Measurements from ENCODE around the gene BTBD9. TPM values are rescaled to one million over a fixed set of nuclear protein-coding genes. Genes with fewer than 3 reads are reported as not detected.
A peak's percentile ranks its signal among the peaks of the same experiment; 100 is the strongest.

Gene BTBD9
- total RNA-seq, 1 donor from 2014 or later: 10.3 TPM

- Mint-ChIP-seq H3K9me3 (ENCODE audit: unreplicated experiment) (no peaks in the 10 kb centered on the region), H3K4me3 (ENCODE audit: unreplicated experiment) (no peak overlapping the region), H3K4me1 (ENCODE audit: low read depth, unreplicated experiment) (peaks cover 46% of the 10 kb centered on the region), H3K36me3 (ENCODE audit: low read depth, unreplicated experiment) (peaks cover 5% of the 10 kb centered on the region), H3K27me3 (ENCODE audit: low read depth, unreplicated experiment) (no peaks in the 10 kb centered on the region), H3K27ac (ENCODE audit: unreplicated experiment) (peak overlapping the region; percentile 80)
- Histone ChIP-seq H4K20me1 (ENCODE audit: insufficient read depth, low read length) (no peaks in the 10 kb centered on the region), H3K4me3 (ENCODE audit: insufficient read depth, low read depth, low read length) (no peak overlapping the region), H3K36me3 (ENCODE audit: insufficient read depth, low read length) (no peaks in the 10 kb centered on the region), H2AFZ (ENCODE audit: low read depth, low read length) (no peak overlapping the region), H3K4me2 (ENCODE audit: low read length) (peak overlapping the region; percentile 18), H3K4me1 (ENCODE audit: insufficient read depth, low read length) (peaks cover 37% of the 10 kb centered on the region), H3K27me3 (ENCODE audit: insufficient read depth, low read length) (no peaks in the 10 kb centered on the region), H3K79me2 (ENCODE audit: insufficient read depth, low read length) (no peaks in the 10 kb centered on the region), H3K27ac (ENCODE audit: low read depth, low read length) (no peak overlapping the region), H3K9ac (ENCODE audit: low read length) (no peak overlapping the region), H3K9me3 (ENCODE audit: insufficient read depth, low read depth, low read length) (no peaks in the 10 kb centered on the region)
- FAIRE-seq: peak; percentile 88
- DNase-seq (ENCODE audit: low read depth): peak; percentile 86
- no peak for TF ChIP-seq EZH2 (IDR thresholded peaks at IDR 0.05; ENCODE audit: insufficient read depth, low read length)
- no peak for TF ChIP-seq CTCF (IDR thresholded peaks at IDR 0.05; ENCODE audit: insufficient read depth, low read depth, low read length)
Measured at GRCh38 chr6:38273325-38273724, 366.4 kb downstream of the BTBD9 start.

- no peak for DNase-seq (ENCODE audit: low read depth)
- Histone ChIP-seq H3K36me3 (ENCODE audit: insufficient read depth, low read length) (no peaks in the 10 kb centered on the region), H3K79me2 (ENCODE audit: insufficient read depth, low read length) (no peaks in the 10 kb centered on the region), H2AFZ (ENCODE audit: low read depth, low read length) (no peak overlapping the region), H3K4me3 (ENCODE audit: insufficient read depth, low read depth, low read length) (no peak overlapping the region), H3K9ac (ENCODE audit: low read length) (no peak overlapping the region), H3K9me3 (ENCODE audit: insufficient read depth, low read depth, low read length) (no peaks in the 10 kb centered on the region), H4K20me1 (ENCODE audit: insufficient read depth, low read length) (no peaks in the 10 kb centered on the region), H3K4me2 (ENCODE audit: low read length) (no peak overlapping the region), H3K27ac (ENCODE audit: low read depth, low read length) (no peak overlapping the region), H3K4me1 (ENCODE audit: insufficient read depth, low read length) (peaks cover 39% of the 10 kb centered on the region), H3K27me3 (ENCODE audit: insufficient read depth, low read length) (no peaks in the 10 kb centered on the region)
- Mint-ChIP-seq H3K36me3 (ENCODE audit: low read depth, unreplicated experiment) (peaks cover 5% of the 10 kb centered on the region), H3K4me1 (ENCODE audit: low read depth, unreplicated experiment) (peaks cover 51% of the 10 kb centered on the region), H3K9me3 (ENCODE audit: unreplicated experiment) (no peaks in the 10 kb centered on the region), H3K27ac (ENCODE audit: unreplicated experiment) (no peak overlapping the region), H3K4me3 (ENCODE audit: unreplicated experiment) (no peak overlapping the region), H3K27me3 (ENCODE audit: low read depth, unreplicated experiment) (no peaks in the 10 kb centered on the region)
- TF ChIP-seq EZH2 (IDR thresholded peaks at IDR 0.05; ENCODE audit: insufficient read depth, low read length): no peak
- TF ChIP-seq CTCF (IDR thresholded peaks at IDR 0.05; ENCODE audit: insufficient read depth, low read depth, low read length): no peak
- FAIRE-seq: no peak
Measured at GRCh38 chr6:38272222-38272621, 367.5 kb downstream of the BTBD9 start.

- peak overlapping the region; percentile 69 for H3K27ac Mint-ChIP-seq (ENCODE audit: unreplicated experiment)
Measured at GRCh38 chr6:38271081-38271480, 368.6 kb downstream of the BTBD9 start.

More at GRCh38 chr6:38271081-38271480, 368.6 kb downstream of the BTBD9 start:
- no peaks in the 10 kb centered on the region for H3K79me2 ChIP-seq (ENCODE audit: insufficient read depth, low read length)
- no peaks in the 10 kb centered on the region for H4K20me1 ChIP-seq (ENCODE audit: insufficient read depth, low read length)
- H3K4me1 ChIP-seq (ENCODE audit: insufficient read depth, low read length): peaks cover 45% of the 10 kb centered on the region
- H3K27me3 ChIP-seq (ENCODE audit: insufficient read depth, low read length): no peaks in the 10 kb centered on the region
- DNase-seq (ENCODE audit: low read depth): peak; percentile 56
- H3K4me2 ChIP-seq (ENCODE audit: low read length): no peak overlapping the region
- no peak overlapping the region for H3K4me3 ChIP-seq (ENCODE audit: insufficient read depth, low read depth, low read length)
- TF ChIP-seq CTCF (IDR thresholded peaks at IDR 0.05; ENCODE audit: insufficient read depth, low read depth, low read length) (no peak), EZH2 (IDR thresholded peaks at IDR 0.05; ENCODE audit: insufficient read depth, low read length) (no peak)
- no peaks in the 10 kb centered on the region for H3K36me3 ChIP-seq (ENCODE audit: insufficient read depth, low read length)
- FAIRE-seq: no peak
- H3K9me3 Mint-ChIP-seq (ENCODE audit: unreplicated experiment): no peaks in the 10 kb centered on the region
- H2AFZ ChIP-seq (ENCODE audit: low read depth, low read length): no peak overlapping the region
- H3K4me1 Mint-ChIP-seq (ENCODE audit: low read depth, unreplicated experiment): peaks cover 55% of the 10 kb centered on the region
- no peaks in the 10 kb centered on the region for H3K9me3 ChIP-seq (ENCODE audit: insufficient read depth, low read depth, low read length)
- H3K27me3 Mint-ChIP-seq (ENCODE audit: low read depth, unreplicated experiment): no peaks in the 10 kb centered on the region
- no peak overlapping the region for H3K9ac ChIP-seq (ENCODE audit: low read length)
- no peak overlapping the region for H3K4me3 Mint-ChIP-seq (ENCODE audit: unreplicated experiment)
- H3K27ac ChIP-seq (ENCODE audit: low read depth, low read length): no peak overlapping the region
- peaks cover 2% of the 10 kb centered on the region for H3K36me3 Mint-ChIP-seq (ENCODE audit: low read depth, unreplicated experiment)
